Measurements from ENCODE around the gene TMEM255B.

Gene TMEM255B

DNA sequence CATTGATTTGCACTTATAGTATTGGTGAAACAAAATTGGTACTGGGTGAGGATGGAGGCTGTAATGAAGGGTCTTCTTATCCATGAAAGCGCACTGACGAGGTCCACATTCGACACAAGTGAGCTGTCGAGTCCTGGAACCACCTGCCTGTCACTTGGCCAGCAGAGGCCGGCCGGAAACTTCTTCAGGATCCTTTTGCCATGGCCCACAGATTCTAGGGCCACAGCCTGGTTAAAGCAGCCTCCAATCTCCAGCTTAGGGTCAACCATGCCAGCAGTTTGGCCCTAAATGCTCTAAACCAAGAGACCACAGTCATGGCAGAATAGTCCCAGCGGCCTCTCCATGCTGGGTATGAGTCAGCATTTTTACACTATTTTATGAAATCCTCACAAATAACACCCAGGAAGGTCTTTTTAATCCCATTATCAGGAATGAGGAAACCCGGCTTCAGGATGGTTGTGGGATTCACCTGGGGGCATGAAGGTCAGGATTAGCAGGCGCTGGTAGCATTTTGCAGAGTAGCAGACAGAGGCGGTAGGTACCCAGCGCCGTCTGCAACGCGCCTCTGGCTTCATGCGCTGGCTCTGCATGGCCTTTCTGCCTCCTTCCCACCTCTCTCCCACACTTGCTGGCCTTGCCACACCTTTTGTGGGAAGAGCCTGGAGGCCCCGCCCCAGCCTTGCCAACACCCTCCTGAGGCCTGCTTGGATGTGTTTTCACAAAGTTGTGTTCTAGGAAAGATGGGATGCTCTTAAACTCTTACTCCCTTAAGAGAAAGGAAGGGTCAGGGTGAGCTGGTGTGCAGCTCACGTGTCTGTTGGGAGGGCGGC, 89.6 kb downstream of the TMEM255B start:
- peaks cover 16% of the 10 kb centered on the region; the same call in 1 of the 2 replicates for H3F3A ChIP-seq (ENCODE audit: insufficient read depth, low read length)
- no peak overlapping the region for H3K9ac ChIP-seq (ENCODE audit: low read length)
- no peaks in the 10 kb centered on the region for H3K9me3 ChIP-seq (replicated peaks; ENCODE audit: insufficient read depth, low read length)
- H3K4me1 ChIP-seq (ENCODE audit: low read length) = peaks cover 25% of the 10 kb centered on the region
- H3K27me3 ChIP-seq (replicated peaks; ENCODE audit: insufficient read depth, low read length) = no peaks in the 10 kb centered on the region
- DNase-seq = no peak
- H3K79me2 ChIP-seq (ENCODE audit: low read length) = peaks cover 100% of the 10 kb centered on the region
- H3K4me3 ChIP-seq (ENCODE audit: low read length) = no peak overlapping the region
- H3K4me2 ChIP-seq (ENCODE audit: low read depth, low read length) = no peak overlapping the region
- no peak overlapping the region for H2AFZ ChIP-seq (ENCODE audit: low read length)
- H3K36me3 ChIP-seq (replicated peaks; ENCODE audit: insufficient read depth, low read length) = peaks cover 36% of the 10 kb centered on the region
- no peak for TF ChIP-seq EZH2 (optimal IDR thresholded peaks at IDR 0.05; ENCODE audit: low read depth, low read length)
- TF ChIP-seq, protein P1, sequence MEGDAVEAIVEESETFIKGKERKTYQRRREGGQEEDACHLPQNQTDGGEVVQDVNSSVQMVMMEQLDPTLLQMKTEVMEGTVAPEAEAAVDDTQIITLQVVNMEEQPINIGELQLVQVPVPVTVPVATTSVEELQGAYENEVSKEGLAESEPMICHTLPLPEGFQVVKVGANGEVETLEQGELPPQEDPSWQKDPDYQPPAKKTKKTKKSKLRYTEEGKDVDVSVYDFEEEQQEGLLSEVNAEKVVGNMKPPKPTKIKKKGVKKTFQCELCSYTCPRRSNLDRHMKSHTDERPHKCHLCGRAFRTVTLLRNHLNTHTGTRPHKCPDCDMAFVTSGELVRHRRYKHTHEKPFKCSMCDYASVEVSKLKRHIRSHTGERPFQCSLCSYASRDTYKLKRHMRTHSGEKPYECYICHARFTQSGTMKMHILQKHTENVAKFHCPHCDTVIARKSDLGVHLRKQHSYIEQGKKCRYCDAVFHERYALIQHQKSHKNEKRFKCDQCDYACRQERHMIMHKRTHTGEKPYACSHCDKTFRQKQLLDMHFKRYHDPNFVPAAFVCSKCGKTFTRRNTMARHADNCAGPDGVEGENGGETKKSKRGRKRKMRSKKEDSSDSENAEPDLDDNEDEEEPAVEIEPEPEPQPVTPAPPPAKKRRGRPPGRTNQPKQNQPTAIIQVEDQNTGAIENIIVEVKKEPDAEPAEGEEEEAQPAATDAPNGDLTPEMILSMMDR (IDR thresholded peaks at IDR 0.05; ENCODE audit: low read length) = no peak
- no peak for TF ChIP-seq EZH2phosphoT487 (IDR thresholded peaks at IDR 0.05; ENCODE audit: low read length)
- no peak overlapping the region for H3K27ac ChIP-seq (ENCODE audit: low read length)
- H3K9me2 ChIP-seq (replicated peaks; ENCODE audit: insufficient read depth, low read length) = no peaks in the 10 kb centered on the region
- peaks cover 51% of the 10 kb centered on the region for H4K20me1 ChIP-seq (ENCODE audit: insufficient read depth, low read length)

DNA sequence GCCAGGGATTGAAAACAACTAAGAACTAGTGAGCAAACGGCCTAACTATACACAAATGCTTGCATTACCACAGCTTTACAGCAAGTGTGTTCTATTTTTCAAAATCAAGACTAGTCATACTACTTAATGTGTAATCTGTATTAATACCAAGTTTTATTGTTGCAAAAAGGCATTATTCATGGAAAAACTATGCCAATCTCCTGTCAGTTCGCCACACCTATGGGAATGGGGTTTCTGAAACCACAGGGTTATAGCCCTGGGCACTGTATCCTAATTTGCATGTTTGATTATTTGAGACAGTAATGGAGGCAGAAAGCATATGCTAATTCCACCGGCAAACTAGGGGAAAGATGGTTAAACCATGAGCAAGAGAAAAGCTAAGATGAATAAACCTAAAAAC, 90.5 kb downstream of the TMEM255B start:
- no peak overlapping the region for H2AFZ ChIP-seq (ENCODE audit: low read length)
- no peaks in the 10 kb centered on the region for H3K9me3 ChIP-seq (replicated peaks; ENCODE audit: insufficient read depth, low read length)
- no peak overlapping the region; the same call in 1 of the 2 replicates for H3K27ac ChIP-seq (ENCODE audit: low read length)
- no peak for TF ChIP-seq EZH2phosphoT487 (IDR thresholded peaks at IDR 0.05; ENCODE audit: low read length)
- no peak for TF ChIP-seq EZH2 (optimal IDR thresholded peaks at IDR 0.05; ENCODE audit: low read depth, low read length)
- TF ChIP-seq, protein P1 (IDR thresholded peaks at IDR 0.05; ENCODE audit: low read length) = no peak
- no peak for DNase-seq
- H3K79me2 ChIP-seq (ENCODE audit: low read length) = peaks cover 100% of the 10 kb centered on the region
- peaks cover 55% of the 10 kb centered on the region for H4K20me1 ChIP-seq (ENCODE audit: insufficient read depth, low read length)
- no peak overlapping the region for H3K9ac ChIP-seq (ENCODE audit: low read length)
- H3K4me3 ChIP-seq (ENCODE audit: low read length) = no peak overlapping the region
- H3K4me2 ChIP-seq (ENCODE audit: low read depth, low read length) = no peak overlapping the region
- H3K36me3 ChIP-seq (replicated peaks; ENCODE audit: insufficient read depth, low read length) = peaks cover 27% of the 10 kb centered on the region
- no peaks in the 10 kb centered on the region for H3K27me3 ChIP-seq (replicated peaks; ENCODE audit: insufficient read depth, low read length)
- H3K4me1 ChIP-seq (ENCODE audit: low read length) = peaks cover 34% of the 10 kb centered on the region
- no peaks in the 10 kb centered on the region for H3K9me2 ChIP-seq (replicated peaks; ENCODE audit: insufficient read depth, low read length)
- peaks cover 14% of the 10 kb centered on the region; the same call in 1 of the 2 replicates for H3F3A ChIP-seq (ENCODE audit: insufficient read depth, low read length)

DNA sequence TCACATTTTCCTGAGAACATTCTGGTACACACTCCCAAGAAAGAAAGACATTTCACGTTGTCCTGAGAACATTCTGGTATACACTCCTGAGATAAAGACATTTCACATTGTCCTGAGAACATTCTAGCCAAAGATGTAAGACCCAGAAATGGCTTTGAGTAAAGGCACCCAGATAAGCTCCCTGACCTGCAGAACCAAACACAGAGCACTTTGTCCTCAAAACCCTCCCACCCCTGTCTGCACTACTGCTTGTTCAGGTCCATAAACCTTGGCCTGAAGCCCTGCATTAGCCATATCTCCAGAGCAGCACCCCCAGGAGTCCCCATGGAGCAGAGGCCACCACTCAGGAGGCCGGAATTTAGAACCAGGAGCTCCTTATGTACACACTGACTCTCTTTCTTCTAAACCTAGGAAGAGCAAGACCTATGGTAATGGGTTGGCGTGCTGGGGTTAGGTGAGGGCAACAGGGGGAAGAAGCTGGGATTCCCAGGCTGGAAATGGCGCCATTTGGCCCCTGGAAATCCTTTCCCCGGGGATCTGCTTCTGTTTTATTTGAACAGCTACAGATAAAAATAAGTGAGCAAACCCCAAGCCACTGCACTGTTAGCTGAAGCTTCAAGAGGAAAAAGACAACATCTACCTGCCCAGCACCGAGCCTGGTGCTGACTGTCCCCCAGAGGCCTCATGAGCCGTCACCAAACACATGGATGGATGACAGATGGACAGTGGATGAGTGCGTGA, 91.1 kb downstream of the TMEM255B start:
- Histone ChIP-seq H3K27ac (ENCODE audit: low read length) (no peak overlapping the region; the same call in 1 of the 2 replicates), H3K9ac (ENCODE audit: low read length) (no peak overlapping the region), H2AFZ (ENCODE audit: low read length) (no peak overlapping the region), H4K20me1 (ENCODE audit: insufficient read depth, low read length) (peaks cover 55% of the 10 kb centered on the region), H3K9me3 (replicated peaks; ENCODE audit: insufficient read depth, low read length) (no peaks in the 10 kb centered on the region), H3K9me2 (replicated peaks; ENCODE audit: insufficient read depth, low read length) (no peaks in the 10 kb centered on the region), H3K4me2 (ENCODE audit: low read depth, low read length) (no peak overlapping the region), H3K4me3 (ENCODE audit: low read length) (no peak overlapping the region), H3K36me3 (replicated peaks; ENCODE audit: insufficient read depth, low read length) (peaks cover 21% of the 10 kb centered on the region), H3K79me2 (ENCODE audit: low read length) (peaks cover 100% of the 10 kb centered on the region), H3F3A (ENCODE audit: insufficient read depth, low read length) (peaks cover 20% of the 10 kb centered on the region), H3K4me1 (ENCODE audit: low read length) (peaks cover 40% of the 10 kb centered on the region), H3K27me3 (replicated peaks; ENCODE audit: insufficient read depth, low read length) (no peaks in the 10 kb centered on the region)
- TF ChIP-seq EZH2phosphoT487 (IDR thresholded peaks at IDR 0.05; ENCODE audit: low read length) = no peak
- no peak for TF ChIP-seq EZH2 (optimal IDR thresholded peaks at IDR 0.05; ENCODE audit: low read depth, low read length)
- TF ChIP-seq, protein P1 (IDR thresholded peaks at IDR 0.05; ENCODE audit: low read length) = no peak
- no peak for DNase-seq
